ENCODE measurements around the gene LPP.

GRCh38 chr3:188602620-188603019, 448.7 kb downstream of the LPP start:
- TF ChIP-seq CTCF (IDR thresholded peaks at IDR 0.05; ENCODE audit: insufficient read depth, low read length, poor library complexity, severe bottlenecking) (no peak), EZH2phosphoT487 (conservative IDR thresholded peaks at IDR 0.05; ENCODE audit: low read length) (no peak)

Measured in SU-DHL-6 (cell line).